Thyroid gland (tissue), 4 donors: ENCODE measurements around the gene AMFR.

Experiments
- POLR2A ChIP-seq, 2 donors: fragments of 450-650 bp; IDR thresholded peaks; one replicate each; pipeline ENCODE4 v1.6.1; 2017; ENCODE audit warnings: antibody characterized with exemption in 2 of 2, mild to moderate bottlenecking in 2 of 2, moderate library complexity in 1 of 2
- TF ChIP-seq, protein P1 (sequence below), 6 experiments: fragments of 200-600 bp in 3 of 6; fragments of 450-650 bp in 3 of 6; sonication (generic) in 3 of 6; IDR thresholded peaks; one replicate each; pipeline ENCODE4 v1.5.1; 2016 to 2019; ENCODE audit warnings: antibody characterized with exemption in 6 of 6, mild to moderate bottlenecking in 2 of 6, inconsistent platforms in 1 of 6, moderate library complexity in 1 of 6

DNA sequence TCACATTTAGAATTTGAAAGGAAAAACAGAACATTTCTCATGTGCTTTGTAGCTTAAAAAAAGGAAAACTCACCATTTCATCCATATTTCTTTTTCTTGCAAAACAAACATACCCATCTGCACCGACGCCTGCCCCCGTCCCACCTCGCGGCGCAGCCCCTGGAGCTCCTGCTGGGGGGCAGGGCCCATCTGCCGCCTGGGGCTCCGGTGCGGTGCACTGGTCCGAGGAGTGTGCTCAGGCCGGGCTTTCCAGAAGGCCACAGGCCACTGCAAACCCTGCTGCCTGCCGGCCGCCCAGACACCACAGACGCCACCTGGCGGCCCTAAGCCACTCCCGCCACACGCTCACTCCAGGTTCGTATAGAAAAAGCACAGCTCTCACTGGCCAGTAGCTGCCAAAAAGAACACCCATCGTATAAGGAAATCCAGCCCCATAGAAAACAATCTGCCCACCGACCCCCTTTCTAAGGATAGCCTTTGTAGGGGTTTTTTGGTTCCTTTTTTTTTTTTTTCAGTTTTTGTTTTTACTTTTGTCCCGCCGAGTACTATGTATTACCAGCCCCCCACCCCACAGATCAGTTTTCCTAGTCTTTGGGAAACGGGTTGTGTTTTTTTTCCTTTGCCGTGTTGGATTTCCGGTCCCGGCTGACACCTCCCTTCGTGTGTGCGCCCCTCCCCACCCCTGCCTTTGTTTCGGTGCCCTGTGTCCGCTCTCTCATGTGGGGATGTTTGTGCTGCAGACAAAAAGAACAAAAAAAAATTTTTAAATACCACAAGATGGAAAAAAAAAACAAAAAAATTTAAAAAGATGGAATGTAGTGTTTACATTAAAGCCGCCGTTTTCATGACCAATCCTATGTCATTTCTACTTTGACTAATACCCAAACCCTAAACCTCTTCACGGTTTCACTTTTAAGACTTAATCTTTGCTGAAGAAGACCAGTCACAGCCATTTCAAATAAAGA is 68.8 kb downstream of the AMFR start:
- no peak for TF ChIP-seq POLR2A (IDR thresholded peaks at IDR 0.05)
- TF ChIP-seq, protein P1, sequence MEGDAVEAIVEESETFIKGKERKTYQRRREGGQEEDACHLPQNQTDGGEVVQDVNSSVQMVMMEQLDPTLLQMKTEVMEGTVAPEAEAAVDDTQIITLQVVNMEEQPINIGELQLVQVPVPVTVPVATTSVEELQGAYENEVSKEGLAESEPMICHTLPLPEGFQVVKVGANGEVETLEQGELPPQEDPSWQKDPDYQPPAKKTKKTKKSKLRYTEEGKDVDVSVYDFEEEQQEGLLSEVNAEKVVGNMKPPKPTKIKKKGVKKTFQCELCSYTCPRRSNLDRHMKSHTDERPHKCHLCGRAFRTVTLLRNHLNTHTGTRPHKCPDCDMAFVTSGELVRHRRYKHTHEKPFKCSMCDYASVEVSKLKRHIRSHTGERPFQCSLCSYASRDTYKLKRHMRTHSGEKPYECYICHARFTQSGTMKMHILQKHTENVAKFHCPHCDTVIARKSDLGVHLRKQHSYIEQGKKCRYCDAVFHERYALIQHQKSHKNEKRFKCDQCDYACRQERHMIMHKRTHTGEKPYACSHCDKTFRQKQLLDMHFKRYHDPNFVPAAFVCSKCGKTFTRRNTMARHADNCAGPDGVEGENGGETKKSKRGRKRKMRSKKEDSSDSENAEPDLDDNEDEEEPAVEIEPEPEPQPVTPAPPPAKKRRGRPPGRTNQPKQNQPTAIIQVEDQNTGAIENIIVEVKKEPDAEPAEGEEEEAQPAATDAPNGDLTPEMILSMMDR (IDR thresholded peaks at IDR 0.05): peak; percentile 61 to 87 (median 78)
